ENCODE measurements around the gene TNFRSF19. TPM values are rescaled to one million over a fixed set of nuclear protein-coding genes. Genes with fewer than 3 reads are reported as not detected.
A peak's percentile ranks its signal among the peaks of the same experiment; 100 is the strongest.

The TNFRSF19 gene
- total and polyA plus RNA-seq, 2 of the 13 experiments (the other 11 are each of a cell fraction or from before 2014, with no cell fraction given) = 75.3 to 77.7 TPM

- TF ChIP-seq HMGXB3 (CRISPR knock-in tag; IDR thresholded peaks at IDR 0.05; ENCODE audit: borderline replicate concordance) (no peak), CTCF (CRISPR knock-in tag; IDR thresholded peaks at IDR 0.05) (no peak), ZNF557 (CRISPR knock-in tag; IDR thresholded peaks at IDR 0.05) (no peak), MAFF (IDR thresholded peaks at IDR 0.05; ENCODE audit: low read depth, low read length) (peak; percentile 80), MXD1 (CRISPR knock-in tag; IDR thresholded peaks at IDR 0.05) (no peak), GFI1 (CRISPR knock-in tag; IDR thresholded peaks at IDR 0.05; ENCODE audit: borderline replicate concordance) (peak; percentile 91), HNRNPLL (IDR thresholded peaks at IDR 0.05; ENCODE audit: low read depth, low read length, poor library complexity, severe bottlenecking) (no peak), ZNF777 (CRISPR knock-in tag; IDR thresholded peaks at IDR 0.05) (no peak), KLF9 (CRISPR knock-in tag; IDR thresholded peaks at IDR 0.05; ENCODE audit: low read depth) (no peak), ZNF792 (CRISPR knock-in tag; IDR thresholded peaks at IDR 0.05) (0 out of 2 replicates have a peak, but pooled peaks have one; percentile 46), TRAFD1 (CRISPR knock-in tag; IDR thresholded peaks at IDR 0.05; ENCODE audit: borderline replicate concordance) (no peak), DMAP1 (CRISPR knock-in tag; IDR thresholded peaks at IDR 0.05) (no peak), NFE2L2 (IDR thresholded peaks at IDR 0.05; ENCODE audit: low read length) (no peak), PCBP1 (IDR thresholded peaks at IDR 0.05; ENCODE audit: borderline replicate concordance, low read depth, low read length) (no peak), POLR2A (IDR thresholded peaks at IDR 0.05; ENCODE audit: insufficient read depth in 1 of 2, low read depth in 2 of 2, low read length in 2 of 2) (no peak), ZNF615 (CRISPR knock-in tag; IDR thresholded peaks at IDR 0.05; ENCODE audit: borderline replicate concordance) (no peak), DBP (CRISPR knock-in tag; IDR thresholded peaks at IDR 0.05; ENCODE audit: not compliant biosample characterization) (no peak), ZNF652 (CRISPR knock-in tag; IDR thresholded peaks at IDR 0.05; ENCODE audit: borderline replicate concordance, low read depth) (no peak), SOX6 (IDR thresholded peaks at IDR 0.05) (no peak), SOX6 (CRISPR knock-in tag; IDR thresholded peaks at IDR 0.05) (peak; percentile 97), PHB2 (IDR thresholded peaks at IDR 0.05; ENCODE audit: partially characterized antibody) (no peak), ZNF136 (CRISPR knock-in tag; IDR thresholded peaks at IDR 0.05; ENCODE audit: low read depth) (no peak), ZNF674 (CRISPR knock-in tag; IDR thresholded peaks at IDR 0.05; ENCODE audit: low read depth) (no peak)
Observed at GRCh38 chr13:23629566-23630272, 59.5 kb downstream of the TNFRSF19 start (continued).
